ENCODE measurements around the gene LIMK1. TPM values are rescaled to one million over a fixed set of nuclear protein-coding genes. Genes with fewer than 3 reads are reported as not detected.

Gene LIMK1
- polyA plus RNA-seq, 2 of the 4 experiments (the other 2 are of a cell fraction) = 17.6 to 28.9 TPM

GRCh38 chr7:74047804-74048380 is 35.7 kb upstream of the LIMK1 start:
- 14% methylated on average over 2 of the region's 5 CpGs for WGBS (ENCODE audit: missing lambda C conversion rate)
- POLR2A ChIA-PET = no interaction called here
- TF ChIP-seq SREBF2 (IDR thresholded peaks at IDR 0.05) (no peak), RARB (CRISPR knock-in tag; IDR thresholded peaks at IDR 0.05) (no peak), HMGXB4 (CRISPR knock-in tag; IDR thresholded peaks at IDR 0.05; ENCODE audit: borderline replicate concordance) (no peak), NFE2L2 (conservative IDR thresholded peaks at IDR 0.05; ENCODE audit: low read length) (no peak), EHF (CRISPR knock-in tag; IDR thresholded peaks at IDR 0.05) (no peak), HOXB5 (CRISPR knock-in tag; IDR thresholded peaks at IDR 0.05) (no peak), ESRRA (IDR thresholded peaks at IDR 0.05; ENCODE audit: borderline replicate concordance, low read length) (no peak)
- CTCF ChIA-PET = interaction anchor here (4.4 kb wide), 1 partner anchor 21 kb away, joined by 20 read pairs; no protein-coding TSS in a partner anchor
- H3K9me3 ChIP-seq = no peaks in the 10 kb centered on the region
- H3K4me3 ChIP-seq = no peak overlapping the region
- H3K4me1 ChIP-seq = no peaks in the 10 kb centered on the region
- H3K27ac ChIP-seq = no peak overlapping the region
- ATAC-seq = no peak
- DNase-seq (ENCODE audit: low read depth in 1 of 2, low spot score in 1 of 2) = no peak
- FAIRE-seq = no peak
- no peak overlapping the region for H3K4me2 ChIP-seq

GRCh38 chr7:74048999-74049599 is 34.5 kb upstream of the LIMK1 start:
- H3K4me3 ChIP-seq = no peak overlapping the region
- no peaks in the 10 kb centered on the region for H3K4me1 ChIP-seq
- 58% methylated on average over 2 of the region's 2 CpGs for WGBS (ENCODE audit: missing lambda C conversion rate)
- POLR2A ChIA-PET = no interaction called here
- no peak for FAIRE-seq
- H3K9me3 ChIP-seq = no peaks in the 10 kb centered on the region
- DNase-seq (ENCODE audit: low read depth in 1 of 2, low spot score in 1 of 2) = no peak
- no peak for ATAC-seq
- TF ChIP-seq ATOH8 (CRISPR knock-in tag; IDR thresholded peaks at IDR 0.05; ENCODE audit: low read depth) (no peak), HEYL (CRISPR knock-in tag; IDR thresholded peaks at IDR 0.05) (no peak), ESRRA (IDR thresholded peaks at IDR 0.05; ENCODE audit: borderline replicate concordance, low read length) (no peak), MAZ (IDR thresholded peaks at IDR 0.05; ENCODE audit: borderline replicate concordance, low read depth, low read length) (no peak), REST (IDR thresholded peaks at IDR 0.05) (no peak), FOSL2 (IDR thresholded peaks at IDR 0.05) (no peak), FOSL2 (CRISPR knock-in tag; IDR thresholded peaks at IDR 0.05) (no peak), BHLHE40 (IDR thresholded peaks at IDR 0.05; ENCODE audit: low read depth, low read length) (no peak), EHF (CRISPR knock-in tag; IDR thresholded peaks at IDR 0.05) (no peak)
- no peak overlapping the region for H3K27ac ChIP-seq
- CTCF ChIA-PET = no interaction called here
- no peak overlapping the region for H3K4me2 ChIP-seq
